HepG2 (cell line): Measurements from ENCODE around the gene WWP2. TPM values are rescaled to one million over a fixed set of nuclear protein-coding genes. Genes with fewer than 3 reads are reported as not detected.

Source experiments
- AGO1 ChIP-seq: fragments of 200-400 bp; formaldehyde crosslinking; IDR thresholded peaks from 2 replicates; pipeline ENCODE4 v1.6.1; 2017; ENCODE audit warnings: mild to moderate bottlenecking, low read depth, low read length, moderate library complexity; ENCODE audit not compliant: poor library complexity, severe bottlenecking
- ARNT2 ChIP-seq: sonication (generic); formaldehyde crosslinking; IDR thresholded peaks from 2 replicates; pipeline ENCODE4 v1.8.0; 2022; ENCODE audit warnings: mild to moderate bottlenecking, low read depth, missing genetic modification reagents, moderate library complexity
- HDAC6 ChIP-seq: fragments of 200-600 bp; sonication (generic); IDR thresholded peaks from 2 replicates; pipeline ENCODE4 v1.7.0; 2017; ENCODE audit warnings: mild to moderate bottlenecking, antibody characterized with exemption, low read length, low read depth
- KLF15 ChIP-seq: sonication (generic); formaldehyde crosslinking; IDR thresholded peaks from 2 replicates; pipeline ENCODE4 v1.8.1; 2023; ENCODE audit warnings: borderline replicate concordance, mild to moderate bottlenecking, inconsistent platforms, missing genetic modification reagents, mixed read lengths
- LRRFIP1 ChIP-seq: sonication (generic); formaldehyde crosslinking; conservative IDR thresholded peaks from 2 replicates; pipeline ENCODE4 v1.4.0; 2020; ENCODE audit warnings: missing genetic modification reagents
- MTF2 ChIP-seq: sonication (generic); formaldehyde crosslinking; IDR thresholded peaks from 2 replicates; pipeline ENCODE4 v1.5.0; 2020; ENCODE audit warnings: missing genetic modification reagents, borderline replicate concordance
- PAX8 ChIP-seq: sonication (generic); formaldehyde crosslinking; IDR thresholded peaks from 2 replicates; pipeline ENCODE4 v1.8.0; 2022; ENCODE audit warnings: mild to moderate bottlenecking, missing genetic modification reagents, borderline replicate concordance
- REPIN1 ChIP-seq: sonication (generic); formaldehyde crosslinking; IDR thresholded peaks from 2 replicates; pipeline ENCODE4 v1.8.0; 2022; ENCODE audit warnings: missing genetic modification reagents, low read depth, mild to moderate bottlenecking, borderline replicate concordance
- SAFB2 ChIP-seq: sonication (generic); formaldehyde crosslinking; IDR thresholded peaks from 2 replicates; pipeline ENCODE4 v1.5.1; 2020; ENCODE audit warnings: missing genetic modification reagents, low read depth, mild to moderate bottlenecking, borderline replicate concordance
- SAP130 ChIP-seq: IDR thresholded peaks from 2 replicates; pipeline ENCODE4 v1.6.1; 2016; ENCODE audit warnings: low read depth
- SMARCC2 ChIP-seq: fragments of 450-650 bp; IDR thresholded peaks from 2 replicates; pipeline ENCODE4 v1.6.1; 2017; ENCODE audit warnings: antibody characterized with exemption, mild to moderate bottlenecking
- SMARCE1 ChIP-seq: fragments of 450-650 bp; IDR thresholded peaks from 2 replicates; pipeline ENCODE4 v1.6.1; 2017; ENCODE audit warnings: borderline replicate concordance
- SP140L ChIP-seq: sonication (generic); formaldehyde crosslinking; IDR thresholded peaks from 2 replicates; pipeline ENCODE4 v1.4.0; 2020; ENCODE audit warnings: missing genetic modification reagents, borderline replicate concordance
- SP2 ChIP-seq: sonication (generic); formaldehyde crosslinking; IDR thresholded peaks from 2 replicates; pipeline ENCODE4 v1.5.1; 2020; ENCODE audit warnings: mild to moderate bottlenecking, missing genetic modification reagents
- SP5 ChIP-seq: IDR thresholded peaks from 2 replicates; pipeline ENCODE4 v1.6.1; 2016; ENCODE audit warnings: low read depth, borderline replicate concordance
- SRY ChIP-seq: sonication (generic); formaldehyde crosslinking; IDR thresholded peaks from 2 replicates; pipeline ENCODE4 v1.8.0; 2022; ENCODE audit warnings: mild to moderate bottlenecking, missing genetic modification reagents
- TAF15 ChIP-seq: fragments of 200-400 bp; formaldehyde crosslinking; IDR thresholded peaks from one replicate; pipeline ENCODE4 v1.6.1; 2018; ENCODE audit warnings: mild to moderate bottlenecking, low read depth, low read length; ENCODE audit not compliant: poor library complexity, severe bottlenecking
- ZBTB25 ChIP-seq: IDR thresholded peaks from 2 replicates; pipeline ENCODE4 v1.6.1; 2018; ENCODE audit warnings: missing genetic modification reagents
- ZC3H4 ChIP-seq: sonication (generic); formaldehyde crosslinking; IDR thresholded peaks from 2 replicates; pipeline ENCODE4 v1.4.0; 2020; ENCODE audit warnings: missing genetic modification reagents, borderline replicate concordance
- ZNF513 ChIP-seq: sonication (generic); formaldehyde crosslinking; conservative IDR thresholded peaks from 2 replicates; pipeline ENCODE4 v1.5.0; 2020; ENCODE audit warnings: missing genetic modification reagents
- ZNF558 ChIP-seq: sonication (generic); formaldehyde crosslinking; IDR thresholded peaks from 2 replicates; pipeline ENCODE4 v1.9.0; 2022; ENCODE audit warnings: mild to moderate bottlenecking, missing genetic modification reagents, borderline replicate concordance
- ZNF589 ChIP-seq: sonication (generic); formaldehyde crosslinking; conservative IDR thresholded peaks from 2 replicates; pipeline ENCODE4 v1.8.0; 2022; ENCODE audit warnings: mild to moderate bottlenecking, moderate library complexity, missing genetic modification reagents
- ZNF644 ChIP-seq: IDR thresholded peaks from 2 replicates; pipeline ENCODE4 v1.6.1; 2016; ENCODE audit warnings: low read depth
- ZNF782 ChIP-seq: sonication (generic); formaldehyde crosslinking; IDR thresholded peaks from 2 replicates; pipeline ENCODE4 v1.4.0; 2020; ENCODE audit warnings: missing genetic modification reagents, mild to moderate bottlenecking, borderline replicate concordance
- polyA plus RNA-seq, 8 experiments: library from polyadenylated mRNA; depleted of rRNA in 3 of 8; stranded (reverse) in 7 of 8; unstranded in 1 of 8; fragments of >200 nt; fragmentation: Illumina TruSeq in 4 of 8; extraction: Trizol in 4 of 8; gene quantifications; 2 replicates each; pipeline versions ENCODE4 v1.2.1 to v1.2.3, GENCODE V29; 2011 to 2016; ENCODE audit warnings: low read depth in 4 of 8, missing spikeins in 1 of 8, mixed read lengths in 1 of 8; ENCODE audit not compliant: insufficient read depth in 1 of 8
- total RNA-seq, 5 experiments: library from RNA; depleted of rRNA; stranded (reverse); fragments of >200 nt; fragmentation: Illumina TruSeq; extraction: Trizol; gene quantifications; 2 replicates each; pipeline ENCODE4 v1.2.3, GENCODE V29; 2016; ENCODE audit warnings: low read depth in 1 of 5

The WWP2 gene
- total and polyA plus RNA-seq, 2 of the 13 experiments (the other 11 are each of a cell fraction or from before 2014, with no cell fraction given), result 11.4 to 28.2 TPM

GRCh38 chr16:69754469-69755310, 7.4 kb upstream of the WWP2 start, which contains the start of gene NOB1 (continued):
- TF ChIP-seq SMARCE1 (no peak), KLF15 (no peak), SP5 (CRISPR knock-in tag) (peak; percentile 73; the same call in 1 of the 2 replicates), ARNT2 (CRISPR knock-in tag) (peak; percentile 94), SAP130 (CRISPR knock-in tag) (peak; percentile 96), PAX8 (CRISPR knock-in tag) (0 out of 2 replicates have a peak, but pooled peaks have one; percentile 63), HDAC6 (no peak), ZBTB25 (peak; percentile 76; the same call in 1 of the 2 replicates), ZC3H4 (CRISPR knock-in tag) (peak; percentile 72; the same call in 1 of the 2 replicates), LRRFIP1 (CRISPR knock-in tag) (no peak), ZNF589 (CRISPR knock-in tag) (peak; percentile 91), SRY (CRISPR knock-in tag) (peak; percentile 85), TAF15 (no peak), ZNF513 (CRISPR knock-in tag) (no peak; the same call in 1 of the 2 replicates), SAFB2 (CRISPR knock-in tag) (peak; percentile 78; the same call in 1 of the 2 replicates), ZNF558 (peak; percentile 96), MTF2 (CRISPR knock-in tag) (no peak), SP2 (CRISPR knock-in tag) (peak; percentile 26; the same call in 1 of the 2 replicates), AGO1 (peak; percentile 72), REPIN1 (CRISPR knock-in tag) (peak; percentile 98), ZNF644 (CRISPR knock-in tag) (no peak), SP140L (CRISPR knock-in tag) (0 out of 2 replicates have a peak, but pooled peaks have one; percentile 35), ZNF782 (CRISPR knock-in tag) (peak; percentile 92; the same call in 1 of the 2 replicates), SMARCC2 (no peak)
